GM12878 (cell line): Measurements from ENCODE around the gene MDH1. TPM values are rescaled to one million over a fixed set of nuclear protein-coding genes. Genes with fewer than 3 reads are reported as not detected.

Source experiments
- ATAC-seq: fragments of 200-7000 bp; cut with Tn5 transposase; 3 replicates; pipeline ENCODE4 v1.9.1; 2020; ENCODE audit warnings: mild to moderate bottlenecking, moderate library complexity
- BruUV-seq: library from RNA; stranded (reverse); fragments of 400-500 nt; replicated peaks from 2 replicates; lab custom pipeline; 2021; lab: Mats Ljungman, UMichigan
- CTCF ChIA-PET: fragments of 300-600 bp; sonication (Branson Sonifier 250); formaldehyde crosslinking; extraction: SDS; loops from one replicate; lab custom pipeline; 2021; ENCODE audit warnings: inconsistent platforms; lab: Yijun Ruan, JAX
- POLR2A ChIA-PET: fragments of 350-600 bp; formaldehyde crosslinking; extraction: SDS; loops from one replicate; lab custom pipeline; 2021; ENCODE audit warnings: inconsistent platforms; lab: Charles Lee
- RAD21 ChIA-PET: fragments of 300-600 bp; sonication (Branson Sonifier 250); formaldehyde crosslinking; loops from one replicate; lab custom pipeline; 2023; ENCODE audit warnings: antibody characterized with exemption; ENCODE audit not compliant: unreplicated experiment; lab: Charles Lee
- SMC1A ChIA-PET: fragments of 300-600 bp; sonication (Branson Sonifier 250); formaldehyde crosslinking; loops from one replicate; lab custom pipeline; 2023; ENCODE audit not compliant: unreplicated experiment, uncharacterized antibody; lab: Charles Lee
- DNase-seq: peaks from one replicate; pipeline ENCODE4 v3.0.0-alpha.2; 2011; ENCODE audit warnings: low read depth, low spot score
- FAIRE-seq: peaks from 3 replicates; lab custom pipeline; 2011; peaks lifted over from hg19 to GRCh38; lab: Jason Lieb, UNC
- H2AFZ ChIP-seq: 2 replicates; pipeline ENCODE4 v1.6.0; 2011; ENCODE audit warnings: low read depth, low read length, control low read depth; ENCODE audit not compliant: control insufficient read depth
- H3K27ac ChIP-seq: 2 replicates; pipeline ENCODE4 v1.5.1; 2011; ENCODE audit warnings: control low read depth; ENCODE audit not compliant: control insufficient read depth, insufficient read depth
- H3K27me3 ChIP-seq, 2 experiments: replicated peaks in 1 of 2; 2 replicates each; pipeline versions ENCODE4 v1.6.0 to v1.6.1; 2011; ENCODE audit warnings: low read length in 1 of 2; ENCODE audit not compliant: control insufficient read depth in 2 of 2, insufficient read depth in 2 of 2
- H3K36me3 ChIP-seq, 2 experiments: 2 replicates each; pipeline ENCODE4 v1.5.1; 2011; ENCODE audit warnings: low read length in 1 of 2; ENCODE audit not compliant: control insufficient read depth in 2 of 2, insufficient read depth in 2 of 2
- H3K4me1 ChIP-seq: 2 replicates; pipeline ENCODE4 v1.6.1; 2011; ENCODE audit warnings: mild to moderate bottlenecking, low read length, moderate library complexity, mixed read lengths; ENCODE audit not compliant: control insufficient read depth, insufficient read depth
- H3K4me2 ChIP-seq: 2 replicates; pipeline ENCODE4 v1.6.0; 2011; ENCODE audit warnings: control low read depth; ENCODE audit not compliant: control insufficient read depth, insufficient read depth
- H3K4me3 ChIP-seq: fragments of 200-600 bp; sonication (generic); 2 replicates; pipeline ENCODE4 v1.5.1; 2016
- H3K79me2 ChIP-seq: 2 replicates; pipeline ENCODE4 v1.6.0; 2011; ENCODE audit warnings: low read length; ENCODE audit not compliant: control insufficient read depth, insufficient read depth
- H3K9ac ChIP-seq: 2 replicates; pipeline ENCODE4 v1.8.0; 2011; ENCODE audit warnings: low read length, control low read depth, mixed read lengths; ENCODE audit not compliant: control insufficient read depth, insufficient read depth
- H3K9me3 ChIP-seq: replicated peaks from 3 replicates; pipeline ENCODE4 v1.5.1; 2011; ENCODE audit warnings: mild to moderate bottlenecking, low read length; ENCODE audit not compliant: control insufficient read depth, insufficient read depth
- H4K20me1 ChIP-seq: 2 replicates; pipeline ENCODE4 v1.6.0; 2011; ENCODE audit not compliant: control insufficient read depth, insufficient read depth
- ATF2 ChIP-seq: IDR thresholded peaks from 2 replicates; pipeline ENCODE4 v1.6.1; 2012; ENCODE audit warnings: low read length, inconsistent platforms
- BRCA1 ChIP-seq: IDR thresholded peaks from 2 replicates; pipeline ENCODE4 v1.6.1; 2011; ENCODE audit warnings: low read depth, low read length, improper control_type of control experiment
- CEBPZ ChIP-seq: fragments of 150-350 bp; IDR thresholded peaks from 2 replicates; pipeline ENCODE4 v1.6.1; 2016; ENCODE audit warnings: low read depth, low read length
- CTCF ChIP-seq, 3 experiments: IDR thresholded peaks in 2 of 3; conservative IDR thresholded peaks in 1 of 3; 2 replicates each; pipeline ENCODE4 v1.5.1; 2011; ENCODE audit warnings: low read depth in 3 of 3, low read length in 3 of 3, mild to moderate bottlenecking in 3 of 3, control low read depth in 2 of 3, moderate library complexity in 2 of 3, inconsistent platforms in 1 of 3, mixed read lengths in 1 of 3; ENCODE audit not compliant: control insufficient read depth in 2 of 3, insufficient read depth in 1 of 3; ENCODE audit errors: extremely low read depth in 1 of 3
- DPF2 ChIP-seq: fragments of 450-650 bp; IDR thresholded peaks from 2 replicates; pipeline ENCODE4 v1.6.1; 2017; ENCODE audit warnings: mild to moderate bottlenecking
- EED ChIP-seq: sonication (generic); IDR thresholded peaks from 2 replicates; pipeline ENCODE4 v1.6.1; 2016; ENCODE audit warnings: antibody characterized with exemption, low read depth
- GATAD2B ChIP-seq: fragments of 450-650 bp; conservative IDR thresholded peaks from 2 replicates; pipeline ENCODE4 v1.6.1; 2017; ENCODE audit warnings: low read depth, mild to moderate bottlenecking, moderate library complexity
- IKZF1 ChIP-seq: fragments of 450-650 bp; conservative IDR thresholded peaks from 2 replicates; pipeline ENCODE4 v1.6.1; 2017; ENCODE audit warnings: antibody characterized with exemption, mild to moderate bottlenecking
- KAT2A ChIP-seq: conservative IDR thresholded peaks from 2 replicates; pipeline ENCODE4 v1.6.1; 2011; ENCODE audit warnings: low read depth, low read length; ENCODE audit not compliant: control insufficient read depth
- KLF5 ChIP-seq: fragments of 450-650 bp; IDR thresholded peaks from 2 replicates; pipeline ENCODE4 v1.6.1; 2014; ENCODE audit warnings: mild to moderate bottlenecking; ENCODE audit not compliant: partially characterized antibody
- MTA2 ChIP-seq: fragments of 450-650 bp; IDR thresholded peaks from 2 replicates; pipeline ENCODE4 v1.6.1; 2016; ENCODE audit warnings: low read depth, mild to moderate bottlenecking, moderate library complexity
- NR2C1 ChIP-seq: fragments of 450-650 bp; IDR thresholded peaks from 2 replicates; pipeline ENCODE4 v1.6.1; 2017; ENCODE audit warnings: antibody characterized with exemption, mild to moderate bottlenecking, moderate library complexity
- PKNOX1 ChIP-seq: fragments of 450-650 bp; IDR thresholded peaks from 2 replicates; pipeline ENCODE4 v1.6.1; 2016; ENCODE audit warnings: mild to moderate bottlenecking
- SP1 ChIP-seq: IDR thresholded peaks from one replicate; pipeline ENCODE4 v1.6.1; 2011; ENCODE audit warnings: low read depth, low read length
- ZNF217 ChIP-seq: fragments of 450-650 bp; IDR thresholded peaks from 2 replicates; pipeline ENCODE4 v1.6.1; 2017; ENCODE audit warnings: antibody characterized with exemption, mild to moderate bottlenecking
- WGBS: methylation state at CpG from one replicate; pipeline ENCODE4 v1.1.6; 2016; ENCODE audit warnings: low lambda C conversion rate; ENCODE audit not compliant: insufficient replicate concordance, insufficient coverage; ENCODE audit errors: missing lambda C conversion rate; 5-methylcytosine and 5-hydroxymethylcytosine counted together
- in situ Hi-C: fragments of 300-500 bp; cut with MboI; formaldehyde crosslinking; loops from 9 replicates; pipeline ENCODE4 v1.14.3; 2018; ENCODE audit warnings: mixed read lengths
- intact Hi-C: fragments of 100-400 bp; cut with micrococcal nuclease; formaldehyde crosslinking; loops from one replicate; pipeline ENCODE4 v1.14.2; 2022; ENCODE audit not compliant: unreplicated experiment
- polyA plus RNA-seq, 11 experiments: library from polyadenylated mRNA; depleted of rRNA in 4 of 11; unstranded in 6 of 11; stranded (reverse) in 5 of 11; fragments of >200 nt; fragmentation: Nextera tagmentation in 4 of 11; fragmentation: Illumina TruSeq in 1 of 11; extraction: Ambion mirVana in 4 of 11; extraction: Trizol in 1 of 11; gene quantifications; 1 replicate in 1 of 11; 2 replicates in 10 of 11; pipeline versions ENCODE4 v1.2.1 to v1.2.3, GENCODE V29; 2011 to 2016; ENCODE audit warnings: inconsistent platforms in 2 of 11, missing spikeins in 2 of 11, low read depth in 1 of 11
- total RNA-seq, 4 experiments: library from RNA; depleted of rRNA in 3 of 4; stranded (reverse); fragments of >200 nt in 3 of 4; fragmentation: Illumina TruSeq in 1 of 4; extraction: Trizol in 1 of 4; gene quantifications; 2 replicates each; pipeline versions ENCODE4 v1.2.1 to v1.2.3, GENCODE V29; 2013 to 2021

MDH1 gene
- total and polyA plus RNA-seq, 10 of the 15 experiments (the other 5 are each of a cell fraction or from before 2014, with no cell fraction given): 254 to 1,581 (median 440) TPM

- TF ChIP-seq ATF2: no peak
- no peak for TF ChIP-seq KAT2A
- TF ChIP-seq CTCF (IDR thresholded peaks at IDR 0.05 in 2 of 3, conservative IDR thresholded peaks at IDR 0.05 in 1 of 3; ENCODE audit: control insufficient read depth in 2 of 3, extremely low read depth in 1 of 3, insufficient read depth in 1 of 3, low read depth in 3 of 3, low read length in 3 of 3): no peak
- TF ChIP-seq NR2C1: no peak
- TF ChIP-seq KLF5: no peak
These were observed 5.9 kb upstream of the MDH1 start (continued) for GRCh38 chr2:63582873-63583272.

- Histone ChIP-seq H3K27me3 (no peaks in the 10 kb centered on the region), H2AFZ (peak overlapping the region; percentile 96), H3K36me3 (0 out of 4 replicates have a peak, but pooled peaks cover 0 to 4% of the 10 kb centered on the region in 2 experiments), H3K27ac (peak overlapping the region; percentile 93), H3K79me2 (peaks cover 51% of the 10 kb centered on the region), H3K4me2 (peak overlapping the region; percentile 2), H3K4me3 (peak overlapping the region; percentile 91), H4K20me1 (no peaks in the 10 kb centered on the region), H3K4me1 (peaks cover 6% of the 10 kb centered on the region), H3K9me3 (no peaks in the 10 kb centered on the region), H3K9ac (peak overlapping the region; percentile 95)
- SMC1A ChIA-PET: interaction anchor here (0.6 to 1.7 kb wide), 6 partner anchors 10 to 256 kb away, joined by 3 to 8 read pairs (median 4); partner anchors contain the start of gene UGP2
- DNase-seq (no peak), ATAC-seq (peak; percentile 1), FAIRE-seq (no peak)
- intact Hi-C loops: loop anchor here (5.0 kb wide), 1 partner anchor 254 kb away; the partner anchor contains the start of gene UGP2
- in situ Hi-C loops: no loop called here
- 2% methylated on average over 33 of the region's 33 CpGs for WGBS
- POLR2A ChIA-PET: interaction anchor here (1.4 to 1.8 kb wide), 3 partner anchors 9 to 254 kb away, joined by 5 to 10 read pairs (median 5); partner anchors contain the start of gene UGP2
- BruUV-seq: no TSS peak
- CTCF ChIA-PET: interaction anchor here (0.5 to 1.0 kb wide), 3 partner anchors 40 to 495 kb away, joined by 3 read pairs; no protein-coding TSS in a partner anchor
- RAD21 ChIA-PET: interaction anchor here (1.0 to 1.6 kb wide), 3 partner anchors 12 to 545 kb away, joined by 3 to 6 read pairs (median 4); no protein-coding TSS in a partner anchor
- no peak for TF ChIP-seq MTA2
- no peak; the same call in 1 of the 2 replicates for TF ChIP-seq EED
- TF ChIP-seq SP1: no peak
- TF ChIP-seq CEBPZ: no peak
- peak; percentile 58; the same call in 1 of the 2 replicates for TF ChIP-seq ZNF217
- no peak for TF ChIP-seq IKZF1
- no peak for TF ChIP-seq PKNOX1
- no peak for TF ChIP-seq BRCA1
- TF ChIP-seq DPF2: no peak; the same call in none of the 2 replicates
- no peak for TF ChIP-seq GATAD2B
These were observed 864 bp upstream of the MDH1 start for GRCh38 chr2:63587814-63588384.
